GM23248 (cell line): ENCODE results near the gene SRSF8.

Experiments used
- EZH2 ChIP-seq: fragments of 200-600 bp; sonication (generic); IDR thresholded peaks from 2 replicates; pipeline ENCODE4 v1.6.1; 2018; ENCODE audit warnings: antibody characterized with exemption, mild to moderate bottlenecking; ENCODE audit not compliant: insufficient read depth, poor library complexity, severe bottlenecking
- EZH2phosphoT487 ChIP-seq: fragments of 200-600 bp; sonication (generic); IDR thresholded peaks from 2 replicates; pipeline ENCODE4 v1.6.1; 2018; ENCODE audit warnings: antibody characterized with exemption, moderate library complexity, mild to moderate bottlenecking, low read depth; ENCODE audit not compliant: insufficient read depth

- no peak for TF ChIP-seq EZH2
- no peak for TF ChIP-seq EZH2phosphoT487
Observed at GRCh38 chr11:95028357-95028756, 38.4 kb upstream of the SRSF8 start.
